OCI-LY3 (cell line): Measurements from ENCODE around the gene AKAP6.

Experiments
- CTCF ChIP-seq: fragments of 200-600, 300-600 bp; sonication (generic); IDR thresholded peaks from 2 replicates; pipeline ENCODE4 v1.5.1; 2014; ENCODE audit warnings: antibody characterized with exemption, low read length, low read depth
- EZH2phosphoT487 ChIP-seq: fragments of 200-600 bp; shearing (Covaris generic); IDR thresholded peaks from 2 replicates; pipeline ENCODE4 v1.6.1; 2018; ENCODE audit warnings: antibody characterized with exemption, mixed run types, low read depth

GRCh38 chr14:32417956-32418552, 89.0 kb downstream of the AKAP6 start:
- TF ChIP-seq CTCF (no peak), EZH2phosphoT487 (no peak)
